ENCODE data around the gene DNAJA2. TPM values are rescaled to one million over a fixed set of nuclear protein-coding genes. Genes with fewer than 3 reads are reported as not detected.

DNAJA2 gene
- polyA plus RNA-seq, 2 of the 4 experiments (the other 2 are of a cell fraction) = 33.7 to 82.3 TPM

DNA sequence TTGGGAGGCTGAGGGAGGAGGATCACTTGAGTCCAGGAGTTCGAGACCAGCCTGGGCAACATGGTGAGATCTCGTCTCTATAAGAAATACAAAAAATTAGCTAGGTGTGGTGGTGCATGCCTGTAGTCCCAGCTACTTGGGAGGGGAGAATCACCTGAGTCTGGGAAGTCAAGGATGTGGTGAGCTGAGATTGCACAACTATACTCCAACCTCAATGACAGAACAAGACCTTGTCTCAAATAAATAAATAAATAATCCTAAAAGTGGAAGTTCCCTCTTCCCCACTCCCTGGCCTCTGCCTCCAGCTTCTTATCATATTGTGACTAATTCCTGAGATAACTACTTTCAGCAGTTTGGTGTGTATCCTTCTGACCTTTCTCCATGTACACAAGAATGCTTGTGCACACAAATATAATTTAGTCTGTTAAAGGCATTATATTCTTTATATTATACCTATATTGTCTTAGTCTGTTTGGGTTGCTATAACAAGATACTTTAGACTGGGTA lies 23.5 kb upstream of the DNAJA2 start:
- 73% methylated on average over 2 of the region's 2 CpGs for WGBS (ENCODE audit: missing lambda C conversion rate)
- CTCF ChIA-PET = interaction anchor here (0.6 to 1.2 kb wide), 3 partner anchors 22 to 1325 kb away, joined by 3 read pairs; no protein-coding TSS in a partner anchor
- no peaks in the 10 kb centered on the region for H3K9me3 ChIP-seq
- H3K27ac ChIP-seq = no peak overlapping the region
- H3K4me1 ChIP-seq = no peaks in the 10 kb centered on the region
- DNase-seq (ENCODE audit: low read depth in 1 of 2, low spot score in 1 of 2) (no peak), FAIRE-seq (no peak), ATAC-seq (no peak)
- no peak overlapping the region for H3K4me3 ChIP-seq
- TF ChIP-seq EP300 (IDR thresholded peaks at IDR 0.05) = no peak
- no peak for TF ChIP-seq FOSB (CRISPR knock-in tag; IDR thresholded peaks at IDR 0.05)
- no peak for TF ChIP-seq POLR2A (IDR thresholded peaks at IDR 0.05; ENCODE audit: low read length)
- POLR2A ChIA-PET = no interaction called here
- H3K4me2 ChIP-seq = no peak overlapping the region

DNA sequence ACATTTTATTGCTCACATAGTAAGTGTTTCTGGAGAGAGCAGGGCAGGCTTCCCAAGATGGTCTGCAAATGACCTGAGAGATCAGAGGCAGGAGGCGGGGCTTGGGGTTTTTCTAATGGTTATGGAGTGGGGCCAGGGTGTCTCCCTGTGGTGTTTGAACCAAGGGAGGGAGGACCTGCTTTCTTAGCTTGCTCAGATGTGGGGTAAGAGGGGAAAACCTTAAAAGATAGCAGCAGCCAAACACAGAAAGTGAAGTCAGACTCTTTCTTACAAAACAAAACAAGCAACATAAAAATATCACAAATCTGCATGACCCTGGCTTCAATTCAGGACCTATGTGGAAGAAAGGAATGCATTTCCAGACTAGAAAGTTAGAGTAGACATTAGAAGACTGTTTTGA lies 22.9 kb upstream of the DNAJA2 start:
- ChIA-PET POLR2A (no interaction called here), CTCF (interaction anchor here (1.2 kb wide), 1 partner anchor 23 kb away, joined by 3 read pairs; no protein-coding TSS in a partner anchor)
- 36% methylated on average over 1 of the region's 1 CpG for WGBS (ENCODE audit: missing lambda C conversion rate)
- TF ChIP-seq, protein P1, sequence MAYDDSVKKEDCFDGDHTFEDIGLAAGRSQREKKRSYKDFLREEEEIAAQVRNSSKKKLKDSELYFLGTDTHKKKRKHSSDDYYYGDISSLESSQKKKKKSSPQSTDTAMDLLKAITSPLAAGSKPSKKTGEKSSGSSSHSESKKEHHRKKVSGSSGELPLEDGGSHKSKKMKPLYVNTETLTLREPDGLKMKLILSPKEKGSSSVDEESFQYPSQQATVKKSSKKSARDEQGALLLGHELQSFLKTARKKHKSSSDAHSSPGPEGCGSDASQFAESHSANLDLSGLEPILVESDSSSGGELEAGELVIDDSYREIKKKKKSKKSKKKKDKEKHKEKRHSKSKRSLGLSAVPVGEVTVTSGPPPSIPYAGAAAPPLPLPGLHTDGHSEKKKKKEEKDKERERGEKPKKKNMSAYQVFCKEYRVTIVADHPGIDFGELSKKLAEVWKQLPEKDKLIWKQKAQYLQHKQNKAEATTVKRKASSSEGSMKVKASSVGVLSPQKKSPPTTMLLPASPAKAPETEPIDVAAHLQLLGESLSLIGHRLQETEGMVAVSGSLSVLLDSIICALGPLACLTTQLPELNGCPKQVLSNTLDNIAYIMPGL (CRISPR knock-in tag; IDR thresholded peaks at IDR 0.05; ENCODE audit: borderline replicate concordance) = no peak
- TF ChIP-seq SREBF2 (IDR thresholded peaks at IDR 0.05) = no peak
- TF ChIP-seq, protein P2, sequence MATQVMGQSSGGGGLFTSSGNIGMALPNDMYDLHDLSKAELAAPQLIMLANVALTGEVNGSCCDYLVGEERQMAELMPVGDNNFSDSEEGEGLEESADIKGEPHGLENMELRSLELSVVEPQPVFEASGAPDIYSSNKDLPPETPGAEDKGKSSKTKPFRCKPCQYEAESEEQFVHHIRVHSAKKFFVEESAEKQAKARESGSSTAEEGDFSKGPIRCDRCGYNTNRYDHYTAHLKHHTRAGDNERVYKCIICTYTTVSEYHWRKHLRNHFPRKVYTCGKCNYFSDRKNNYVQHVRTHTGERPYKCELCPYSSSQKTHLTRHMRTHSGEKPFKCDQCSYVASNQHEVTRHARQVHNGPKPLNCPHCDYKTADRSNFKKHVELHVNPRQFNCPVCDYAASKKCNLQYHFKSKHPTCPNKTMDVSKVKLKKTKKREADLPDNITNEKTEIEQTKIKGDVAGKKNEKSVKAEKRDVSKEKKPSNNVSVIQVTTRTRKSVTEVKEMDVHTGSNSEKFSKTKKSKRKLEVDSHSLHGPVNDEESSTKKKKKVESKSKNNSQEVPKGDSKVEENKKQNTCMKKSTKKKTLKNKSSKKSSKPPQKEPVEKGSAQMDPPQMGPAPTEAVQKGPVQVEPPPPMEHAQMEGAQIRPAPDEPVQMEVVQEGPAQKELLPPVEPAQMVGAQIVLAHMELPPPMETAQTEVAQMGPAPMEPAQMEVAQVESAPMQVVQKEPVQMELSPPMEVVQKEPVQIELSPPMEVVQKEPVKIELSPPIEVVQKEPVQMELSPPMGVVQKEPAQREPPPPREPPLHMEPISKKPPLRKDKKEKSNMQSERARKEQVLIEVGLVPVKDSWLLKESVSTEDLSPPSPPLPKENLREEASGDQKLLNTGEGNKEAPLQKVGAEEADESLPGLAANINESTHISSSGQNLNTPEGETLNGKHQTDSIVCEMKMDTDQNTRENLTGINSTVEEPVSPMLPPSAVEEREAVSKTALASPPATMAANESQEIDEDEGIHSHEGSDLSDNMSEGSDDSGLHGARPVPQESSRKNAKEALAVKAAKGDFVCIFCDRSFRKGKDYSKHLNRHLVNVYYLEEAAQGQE (IDR thresholded peaks at IDR 0.05) = no peak
- TF ChIP-seq GATA3 (IDR thresholded peaks at IDR 0.05; ENCODE audit: borderline replicate concordance) = no peak
- no peak for TF ChIP-seq SMC3 (IDR thresholded peaks at IDR 0.05)
- TF ChIP-seq RFX5 (IDR thresholded peaks at IDR 0.05) = no peak
- no peak for TF ChIP-seq MAZ (IDR thresholded peaks at IDR 0.05; ENCODE audit: borderline replicate concordance, low read depth, low read length)
- TF ChIP-seq ZSCAN20 (CRISPR knock-in tag; IDR thresholded peaks at IDR 0.05) = no peak
- TF ChIP-seq, protein P3, sequence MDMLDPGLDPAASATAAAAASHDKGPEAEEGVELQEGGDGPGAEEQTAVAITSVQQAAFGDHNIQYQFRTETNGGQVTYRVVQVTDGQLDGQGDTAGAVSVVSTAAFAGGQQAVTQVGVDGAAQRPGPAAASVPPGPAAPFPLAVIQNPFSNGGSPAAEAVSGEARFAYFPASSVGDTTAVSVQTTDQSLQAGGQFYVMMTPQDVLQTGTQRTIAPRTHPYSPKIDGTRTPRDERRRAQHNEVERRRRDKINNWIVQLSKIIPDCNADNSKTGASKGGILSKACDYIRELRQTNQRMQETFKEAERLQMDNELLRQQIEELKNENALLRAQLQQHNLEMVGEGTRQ (IDR thresholded peaks at IDR 0.05) = no peak
- Histone ChIP-seq H3K4me2 (no peak overlapping the region), H3K4me3 (no peak overlapping the region), H3K4me1 (no peaks in the 10 kb centered on the region), H3K9me3 (no peaks in the 10 kb centered on the region), H3K27ac (no peak overlapping the region)
- ATAC-seq (no peak; a peak in 1 of 6 replicates), FAIRE-seq (no peak), DNase-seq (ENCODE audit: low read depth in 1 of 2, low spot score in 1 of 2) (no peak)

DNA sequence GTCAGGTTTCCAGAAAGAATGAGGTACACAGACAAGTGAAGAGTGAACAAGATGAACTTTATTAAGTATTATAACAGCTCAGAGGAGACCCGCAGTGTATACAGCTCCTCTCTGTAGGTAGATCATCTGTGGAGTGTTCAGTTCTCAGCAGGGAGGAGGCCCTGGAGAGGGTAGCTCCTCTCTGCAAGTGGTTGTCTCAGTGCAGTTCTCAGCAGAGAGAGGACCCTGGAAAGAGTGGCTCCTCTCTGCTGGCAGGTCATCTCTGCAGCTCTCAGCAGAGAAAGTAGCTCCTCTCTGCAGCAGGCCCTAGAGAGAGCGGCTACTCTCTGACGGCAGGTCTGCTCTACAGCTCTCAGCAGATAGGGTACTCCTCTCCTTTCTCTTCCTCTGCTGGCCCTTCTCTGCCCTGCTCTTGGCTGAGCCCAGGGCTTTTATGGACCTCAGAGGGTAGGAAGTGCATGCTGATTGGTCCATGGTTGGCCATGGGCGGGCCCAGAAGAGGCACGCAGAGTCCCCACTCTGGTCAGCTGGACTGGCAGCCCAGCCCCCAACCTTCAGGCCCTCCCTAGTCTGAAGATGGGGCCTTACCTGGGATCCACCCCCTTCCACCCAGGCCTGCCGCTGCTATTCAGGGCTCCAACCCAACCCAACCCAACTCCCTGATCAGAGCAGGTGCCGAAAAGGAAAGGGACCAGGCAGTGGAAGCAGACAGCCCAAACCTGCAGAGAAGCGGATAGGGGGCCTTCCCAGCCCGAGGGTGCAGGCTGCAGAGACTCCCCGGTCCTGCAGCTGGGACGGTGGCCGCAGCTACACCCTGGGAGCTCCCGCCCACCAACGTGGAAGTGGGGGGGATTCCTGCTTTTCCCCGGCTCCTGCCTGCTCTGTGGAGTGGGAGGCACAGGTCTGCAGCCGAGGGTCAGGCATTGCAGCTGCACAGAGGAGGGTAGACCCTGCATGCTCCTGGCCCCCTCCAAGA lies 18.5 kb upstream of the DNAJA2 start:
- 74% methylated on average over 13 of the region's 16 CpGs for WGBS (ENCODE audit: missing lambda C conversion rate)
- Histone ChIP-seq H3K4me1 (no peaks in the 10 kb centered on the region), H3K4me2 (no peak overlapping the region), H3K4me3 (no peak overlapping the region), H3K27ac (no peak overlapping the region), H3K9me3 (no peaks in the 10 kb centered on the region)
- FAIRE-seq (no peak), ATAC-seq (no peak), DNase-seq (ENCODE audit: low read depth in 1 of 2, low spot score in 1 of 2) (no peak)
- TF ChIP-seq FOSL2 (IDR thresholded peaks at IDR 0.05) (no peak), FOSL2 (CRISPR knock-in tag; IDR thresholded peaks at IDR 0.05) (no peak), POLR2A (IDR thresholded peaks at IDR 0.05; ENCODE audit: low read length) (no peak)
- POLR2A ChIA-PET = no interaction called here
- CTCF ChIA-PET = interaction anchor here (1.0 to 1.3 kb wide), 5 partner anchors 8 to 1631 kb away, joined by 3 to 4 read pairs (median 4); no protein-coding TSS in a partner anchor
